IPS-20b (cell line): ENCODE data around the gene GBE1.
"Not testable (repeated sequence)": the region's sequence is repeated elsewhere in the genome, so short reads cannot be mapped to it uniquely, and the experiment has no call there.

Experiments used
- H3K27ac ChIP-seq: one replicate; pipeline ENCODE4 v1.5.1; 2013; ENCODE audit warnings: low read length
- H3K27me3 ChIP-seq: 2 replicates; pipeline ENCODE4 v1.6.1; 2013; ENCODE audit warnings: mild to moderate bottlenecking, low read length, inconsistent platforms; ENCODE audit not compliant: insufficient read depth
- H3K36me3 ChIP-seq: 2 replicates; pipeline ENCODE4 v1.6.1; 2013; ENCODE audit warnings: low read depth, mild to moderate bottlenecking, inconsistent platforms, low read length, moderate library complexity; ENCODE audit not compliant: insufficient read depth
- H3K4me1 ChIP-seq: 2 replicates; pipeline ENCODE4 v1.6.1; 2013; ENCODE audit warnings: mild to moderate bottlenecking, control low read depth, inconsistent platforms, low read length, moderate library complexity; ENCODE audit not compliant: insufficient read depth
- H3K4me3 ChIP-seq: 2 replicates; pipeline ENCODE4 v1.5.1; 2013; ENCODE audit warnings: mild to moderate bottlenecking, low read length, inconsistent platforms
- H3K9ac ChIP-seq: 2 replicates; pipeline ENCODE4 v1.6.1; 2013; ENCODE audit warnings: low read depth, mild to moderate bottlenecking, inconsistent platforms, low read length, moderate library complexity
- H3K9me3 ChIP-seq: 2 replicates; pipeline ENCODE4 v1.6.1; 2013; ENCODE audit warnings: mild to moderate bottlenecking, low read depth, low read length, inconsistent platforms; ENCODE audit not compliant: insufficient read depth

The GBE1 gene

DNA sequence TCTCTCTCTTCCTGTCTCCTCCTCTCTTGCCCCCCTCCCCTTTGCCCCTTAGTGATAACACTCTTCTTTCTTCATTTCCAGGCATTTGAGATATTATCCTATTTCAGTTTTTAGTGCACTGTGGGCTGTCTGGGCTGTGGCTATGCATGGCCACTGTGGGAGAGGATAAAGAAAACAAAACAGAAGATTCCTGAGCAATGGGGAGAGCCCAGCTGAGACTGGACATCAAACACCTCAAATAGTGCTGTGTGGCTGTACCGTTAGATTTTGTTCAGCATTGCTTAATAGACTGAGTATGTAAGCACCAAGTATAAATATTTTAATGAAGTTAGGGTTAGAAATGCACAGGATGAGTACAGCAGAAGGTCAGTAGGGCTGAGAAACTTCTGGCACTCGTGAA lies 7.9 kb upstream of the GBE1 start:
- Histone ChIP-seq H3K9ac (no peak overlapping the region), H3K27ac (no peak overlapping the region), H3K4me3 (no peak overlapping the region), H3K9me3 (no peaks in the 10 kb centered on the region; the same call in 1 of the 2 replicates), H3K4me1 (no peaks in the 10 kb centered on the region; the same call in 1 of the 2 replicates), H3K27me3 (no peaks in the 10 kb centered on the region), H3K36me3 (no peaks in the 10 kb centered on the region)

DNA sequence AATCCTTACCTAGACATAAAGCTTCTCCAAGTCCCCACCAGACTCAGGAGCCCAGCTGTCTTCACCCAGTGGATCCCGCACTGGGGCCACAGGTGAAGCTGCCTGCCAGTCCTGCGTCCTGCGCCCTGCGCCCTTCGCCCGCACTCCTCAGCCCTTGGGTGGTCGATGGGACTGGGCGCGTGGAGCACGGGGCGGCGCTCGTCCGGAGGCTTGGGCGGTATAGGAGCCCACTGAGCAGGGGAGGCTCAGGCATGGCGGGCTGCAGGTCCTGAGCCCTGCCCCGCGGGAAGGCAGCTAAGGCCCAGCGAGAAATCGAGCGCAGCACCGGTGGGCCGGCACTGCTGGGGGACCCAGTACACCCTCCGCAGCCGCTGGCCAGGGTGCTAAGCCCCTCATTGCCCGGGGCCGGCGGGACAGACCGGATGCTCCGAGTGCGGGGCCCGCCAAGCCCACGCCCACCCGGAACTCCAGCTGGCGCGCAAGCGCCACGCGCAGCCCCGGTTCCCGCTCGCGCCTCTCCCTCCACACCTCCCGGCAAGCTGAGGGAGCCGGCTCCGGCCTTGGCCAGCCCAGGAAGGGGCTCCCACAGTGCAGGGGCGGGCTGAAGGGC lies 5.9 kb upstream of the GBE1 start:
- not testable (repeated sequence) for H3K4me3 ChIP-seq, H3K27ac ChIP-seq, H3K9ac ChIP-seq, H3K36me3 ChIP-seq, H3K4me1 ChIP-seq, H3K27me3 ChIP-seq, H3K9me3 ChIP-seq

- no peak overlapping the region for H3K9ac ChIP-seq
- H3K27me3 ChIP-seq = no peaks in the 10 kb centered on the region
- no peaks in the 10 kb centered on the region; the same call in 1 of the 2 replicates for H3K9me3 ChIP-seq
- no peak overlapping the region for H3K27ac ChIP-seq
- no peaks in the 10 kb centered on the region for H3K36me3 ChIP-seq
- H3K4me1 ChIP-seq = 0 out of 2 replicates have a peak, but pooled peaks cover 4% of the 10 kb centered on the region
- H3K4me3 ChIP-seq = no peak overlapping the region
Measured at GRCh38 chr3:81765400-81765799, 4.0 kb upstream of the GBE1 start.

DNA sequence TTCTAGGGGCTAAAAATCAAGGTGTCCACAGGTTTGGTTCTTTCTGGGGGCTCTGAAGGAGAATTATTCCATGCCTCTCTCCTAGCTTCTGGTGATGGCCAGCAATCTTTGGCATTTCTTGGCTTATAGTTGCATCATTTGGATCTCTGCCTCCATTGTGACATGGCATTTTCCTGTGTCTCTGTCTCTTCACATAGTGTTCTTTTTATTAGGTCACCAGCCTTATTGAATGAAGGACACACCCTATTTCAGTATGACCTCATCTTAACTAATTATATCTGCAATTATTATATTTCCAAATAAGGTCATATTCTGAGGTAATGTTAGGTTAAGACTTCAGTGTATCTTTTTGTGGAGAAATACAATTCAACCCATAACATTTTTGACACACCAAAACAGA lies 3.2 kb upstream of the GBE1 start:
- 0 out of 2 replicates have a peak, but pooled peaks cover 4% of the 10 kb centered on the region for H3K4me1 ChIP-seq
- no peak overlapping the region for H3K27ac ChIP-seq
- no peaks in the 10 kb centered on the region for H3K36me3 ChIP-seq
- no peak overlapping the region for H3K4me3 ChIP-seq
- H3K9ac ChIP-seq = no peak overlapping the region
- H3K9me3 ChIP-seq = no peaks in the 10 kb centered on the region; the same call in 1 of the 2 replicates
- no peaks in the 10 kb centered on the region for H3K27me3 ChIP-seq

- no peak overlapping the region for H3K27ac ChIP-seq
- no peak overlapping the region for H3K4me3 ChIP-seq
- H3K27me3 ChIP-seq = no peaks in the 10 kb centered on the region
- no peak overlapping the region for H3K9ac ChIP-seq
- H3K4me1 ChIP-seq = 0 out of 2 replicates have a peak, but pooled peaks cover 4% of the 10 kb centered on the region
- H3K36me3 ChIP-seq = no peaks in the 10 kb centered on the region
- H3K9me3 ChIP-seq = no peaks in the 10 kb centered on the region; the same call in 1 of the 2 replicates
Measured at GRCh38 chr3:81764002-81764401, 2.6 kb upstream of the GBE1 start.

GRCh38 chr3:81763001-81763400 lies 1.6 kb upstream of the GBE1 start:
- H3K27ac ChIP-seq = no peak overlapping the region
- H3K4me1 ChIP-seq = 0 out of 2 replicates have a peak, but pooled peaks cover 4% of the 10 kb centered on the region
- H3K27me3 ChIP-seq = no peaks in the 10 kb centered on the region
- H3K9me3 ChIP-seq = no peaks in the 10 kb centered on the region; the same call in 1 of the 2 replicates
- H3K9ac ChIP-seq = no peak overlapping the region
- H3K36me3 ChIP-seq = no peaks in the 10 kb centered on the region
- H3K4me3 ChIP-seq = no peak overlapping the region

GRCh38 chr3:81761904-81762580 lies 597 bp upstream of the GBE1 start:
- H3K27ac ChIP-seq = peak overlapping the region; percentile 82
- 0 out of 2 replicates have a peak, but pooled peaks cover 4% of the 10 kb centered on the region for H3K4me1 ChIP-seq
- H3K9me3 ChIP-seq = no peaks in the 10 kb centered on the region; the same call in 1 of the 2 replicates

GRCh38 chr3:81760215-81760614 lies 1.2 kb downstream of the GBE1 start:
- 0 out of 2 replicates have a peak, but pooled peaks cover 4% of the 10 kb centered on the region for H3K4me1 ChIP-seq
- H3K9me3 ChIP-seq = no peaks in the 10 kb centered on the region
- H3K27me3 ChIP-seq = no peaks in the 10 kb centered on the region
- H3K36me3 ChIP-seq = no peaks in the 10 kb centered on the region
- H3K27ac ChIP-seq = no peak overlapping the region
- H3K9ac ChIP-seq = peak overlapping the region; percentile 85; the same call in 1 of the 2 replicates
- H3K4me3 ChIP-seq = peak overlapping the region; percentile 85; the same call in 1 of the 2 replicates

More at GRCh38 chr3:81761904-81762580, 597 bp upstream of the GBE1 start:
- peak overlapping the region; percentile 85 for H3K4me3 ChIP-seq
- H3K27me3 ChIP-seq = no peaks in the 10 kb centered on the region
- peak overlapping the region; percentile 85 for H3K9ac ChIP-seq
- no peaks in the 10 kb centered on the region for H3K36me3 ChIP-seq

DNA sequence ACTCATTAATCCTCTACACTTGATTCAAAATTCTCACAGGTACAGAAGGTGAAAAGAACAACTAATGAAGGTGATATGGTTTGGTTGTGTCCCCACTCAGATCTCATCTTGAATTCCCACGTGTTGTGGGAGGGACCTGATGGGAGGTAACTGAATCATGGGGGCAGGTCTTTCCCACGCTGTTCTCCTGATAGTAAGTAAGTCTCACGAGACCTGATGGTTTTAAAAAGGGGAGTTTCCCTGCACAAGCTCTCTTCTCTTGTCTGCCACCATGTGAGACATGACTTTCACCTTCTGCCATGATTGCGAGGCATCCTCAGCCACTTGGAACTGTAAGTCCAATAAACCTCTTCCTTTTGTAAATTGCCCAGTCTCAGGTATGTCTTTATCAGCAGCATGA lies 2.7 kb downstream of the GBE1 start:
- H3K4me1 ChIP-seq, H3K4me3 ChIP-seq, H3K9ac ChIP-seq, H3K27ac ChIP-seq, H3K27me3 ChIP-seq, H3K36me3 ChIP-seq, H3K9me3 ChIP-seq: not testable (repeated sequence)

GRCh38 chr3:81758275-81758674 lies 3.2 kb downstream of the GBE1 start:
- 0 out of 2 replicates have a peak, but pooled peaks cover 4% of the 10 kb centered on the region for H3K4me1 ChIP-seq
- no peak overlapping the region for H3K4me3 ChIP-seq
- no peak overlapping the region for H3K9ac ChIP-seq
- H3K27ac ChIP-seq = no peak overlapping the region
- no peaks in the 10 kb centered on the region for H3K27me3 ChIP-seq
- no peaks in the 10 kb centered on the region for H3K36me3 ChIP-seq
- H3K9me3 ChIP-seq = peaks cover 5% of the 10 kb centered on the region; the same call in 1 of the 2 replicates

- H3K9me3 ChIP-seq = peaks cover 5% of the 10 kb centered on the region; the same call in 1 of the 2 replicates
- no peaks in the 10 kb centered on the region for H3K36me3 ChIP-seq
- H3K4me3 ChIP-seq = no peak overlapping the region
- H3K4me1 ChIP-seq = no peaks in the 10 kb centered on the region
- no peak overlapping the region for H3K27ac ChIP-seq
- H3K9ac ChIP-seq = no peak overlapping the region
- H3K27me3 ChIP-seq = no peaks in the 10 kb centered on the region
Measured at GRCh38 chr3:81753416-81754027, 7.9 kb downstream of the GBE1 start.
